PFSK-1 (cell line): ENCODE measurements around the gene AKR1E2.

ENCODE experiments used
- FOXP2 ChIP-seq: optimal IDR thresholded peaks from 2 replicates; pipeline ENCODE3; 2011; ENCODE audit warnings: borderline replicate concordance, control low read depth, inconsistent platforms; ENCODE audit not compliant: insufficient read depth; ENCODE audit errors: extremely low read length, extremely low read depth
- POLR2AphosphoS5 ChIP-seq: IDR thresholded peaks from 2 replicates; pipeline ENCODE4 v1.6.1; 2012; ENCODE audit warnings: low read depth, mild to moderate bottlenecking, control low read depth, low read length, moderate library complexity
- SIN3A ChIP-seq: IDR thresholded peaks from 2 replicates; pipeline ENCODE4 v1.6.1; 2012; ENCODE audit warnings: mild to moderate bottlenecking, low read length, moderate library complexity, borderline replicate concordance; ENCODE audit not compliant: insufficient read depth
- TAF1 ChIP-seq: IDR thresholded peaks from 2 replicates; pipeline ENCODE4 v1.6.1; 2012; ENCODE audit warnings: low read length, control low read depth, borderline replicate concordance; ENCODE audit not compliant: insufficient read depth
- TF ChIP-seq, protein P1 (sequence below), 2 experiments: IDR thresholded peaks; 2 replicates each; pipeline versions ENCODE4 v1.6.1 to v1.8.0; 2011 to 2012; ENCODE audit warnings: low read depth in 2 of 2, low read length in 2 of 2, control low read depth in 1 of 2, inconsistent platforms in 1 of 2, mild to moderate bottlenecking in 1 of 2, moderate library complexity in 1 of 2; ENCODE audit not compliant: insufficient read depth in 1 of 2

The AKR1E2 gene

GRCh38 chr10:4834898-4835405, 8.9 kb downstream of the AKR1E2 start:
- TF ChIP-seq TAF1 (no peak), SIN3A (no peak), FOXP2 (no peak), POLR2AphosphoS5 (no peak)
- TF ChIP-seq, protein P1, sequence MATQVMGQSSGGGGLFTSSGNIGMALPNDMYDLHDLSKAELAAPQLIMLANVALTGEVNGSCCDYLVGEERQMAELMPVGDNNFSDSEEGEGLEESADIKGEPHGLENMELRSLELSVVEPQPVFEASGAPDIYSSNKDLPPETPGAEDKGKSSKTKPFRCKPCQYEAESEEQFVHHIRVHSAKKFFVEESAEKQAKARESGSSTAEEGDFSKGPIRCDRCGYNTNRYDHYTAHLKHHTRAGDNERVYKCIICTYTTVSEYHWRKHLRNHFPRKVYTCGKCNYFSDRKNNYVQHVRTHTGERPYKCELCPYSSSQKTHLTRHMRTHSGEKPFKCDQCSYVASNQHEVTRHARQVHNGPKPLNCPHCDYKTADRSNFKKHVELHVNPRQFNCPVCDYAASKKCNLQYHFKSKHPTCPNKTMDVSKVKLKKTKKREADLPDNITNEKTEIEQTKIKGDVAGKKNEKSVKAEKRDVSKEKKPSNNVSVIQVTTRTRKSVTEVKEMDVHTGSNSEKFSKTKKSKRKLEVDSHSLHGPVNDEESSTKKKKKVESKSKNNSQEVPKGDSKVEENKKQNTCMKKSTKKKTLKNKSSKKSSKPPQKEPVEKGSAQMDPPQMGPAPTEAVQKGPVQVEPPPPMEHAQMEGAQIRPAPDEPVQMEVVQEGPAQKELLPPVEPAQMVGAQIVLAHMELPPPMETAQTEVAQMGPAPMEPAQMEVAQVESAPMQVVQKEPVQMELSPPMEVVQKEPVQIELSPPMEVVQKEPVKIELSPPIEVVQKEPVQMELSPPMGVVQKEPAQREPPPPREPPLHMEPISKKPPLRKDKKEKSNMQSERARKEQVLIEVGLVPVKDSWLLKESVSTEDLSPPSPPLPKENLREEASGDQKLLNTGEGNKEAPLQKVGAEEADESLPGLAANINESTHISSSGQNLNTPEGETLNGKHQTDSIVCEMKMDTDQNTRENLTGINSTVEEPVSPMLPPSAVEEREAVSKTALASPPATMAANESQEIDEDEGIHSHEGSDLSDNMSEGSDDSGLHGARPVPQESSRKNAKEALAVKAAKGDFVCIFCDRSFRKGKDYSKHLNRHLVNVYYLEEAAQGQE (IDR thresholded peaks at IDR 0.05; ENCODE audit: insufficient read depth in 1 of 2, low read depth in 2 of 2, low read length in 2 of 2) = no peak

DNA sequence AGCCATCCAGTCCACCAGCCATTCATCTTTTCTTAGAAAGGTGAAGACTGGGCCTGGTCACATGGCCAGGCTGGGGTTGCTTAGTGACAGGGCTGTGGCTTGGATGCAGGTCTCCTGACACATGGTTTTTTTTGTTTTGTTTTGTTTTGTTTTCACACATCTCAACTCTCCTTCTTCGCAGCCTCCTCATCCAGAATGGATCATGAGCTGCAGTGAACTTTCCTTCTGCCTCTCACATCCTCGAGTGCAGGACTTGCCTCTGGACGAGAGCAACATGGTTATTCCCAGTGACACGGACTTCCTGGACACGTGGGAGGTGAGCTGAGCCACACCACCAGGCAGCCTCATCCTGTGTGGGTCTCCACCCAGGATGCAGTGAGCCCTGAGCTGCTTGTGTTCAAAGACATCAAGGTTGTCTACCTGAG, 9.5 kb downstream of the AKR1E2 start:
- no peak for TF ChIP-seq POLR2AphosphoS5

GRCh38 chr10:4836416-4836969, 10.5 kb downstream of the AKR1E2 start:
- TF ChIP-seq POLR2AphosphoS5 = no peak

GRCh38 chr10:4837551-4837950, 11.5 kb downstream of the AKR1E2 start:
- TF ChIP-seq FOXP2 (no peak), SIN3A (no peak), TAF1 (no peak)
- TF ChIP-seq, protein P1 (IDR thresholded peaks at IDR 0.05; ENCODE audit: insufficient read depth in 1 of 2, low read depth in 2 of 2, low read length in 2 of 2) = no peak

- no peak for TF ChIP-seq POLR2AphosphoS5
- TF ChIP-seq, protein P1 (IDR thresholded peaks at IDR 0.05; ENCODE audit: insufficient read depth in 1 of 2, low read depth in 2 of 2, low read length in 2 of 2) = no peak
These were observed 12.7 kb downstream of the AKR1E2 start for GRCh38 chr10:4838743-4839142.

DNA sequence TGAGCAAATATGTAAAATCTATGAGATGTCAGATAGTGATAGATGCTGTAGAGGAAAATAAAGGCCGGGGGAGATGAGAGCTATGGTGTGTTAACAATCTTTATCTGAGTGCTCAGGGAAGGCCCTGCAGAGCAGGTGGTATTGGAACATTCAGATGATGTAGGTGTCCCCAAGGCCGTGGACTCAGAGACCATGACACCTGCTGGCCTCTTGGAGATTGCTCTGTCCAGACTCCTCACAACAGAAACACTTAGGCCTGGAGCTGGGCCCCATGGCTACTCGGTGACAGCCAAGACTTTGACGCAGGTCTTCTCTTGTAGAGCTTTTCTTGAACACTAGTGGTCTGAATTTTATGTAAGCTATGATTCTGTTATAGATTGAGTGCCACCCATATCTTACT, 13.3 kb downstream of the AKR1E2 start:
- TF ChIP-seq, protein P1 (IDR thresholded peaks at IDR 0.05; ENCODE audit: insufficient read depth in 1 of 2, low read depth in 2 of 2, low read length in 2 of 2) = no peak
- TF ChIP-seq SIN3A (no peak), FOXP2 (no peak), TAF1 (no peak), POLR2AphosphoS5 (no peak)
